PC-3 (cell line): Measurements from ENCODE around the gene OCA2.

Experiments used
- EZH2 ChIP-seq: fragments of 300-600 bp; sonication (generic); IDR thresholded peaks from one replicate; pipeline ENCODE4 v1.6.1; 2017; ENCODE audit warnings: antibody characterized with exemption, mild to moderate bottlenecking, low read length; ENCODE audit not compliant: unreplicated experiment
- TF ChIP-seq, protein P1 (sequence below): fragments of 300-600 bp; sonication (generic); conservative IDR thresholded peaks from 2 replicates; pipeline ENCODE4 v1.5.1; 2017; ENCODE audit warnings: antibody characterized with exemption, low read depth, mild to moderate bottlenecking, low read length

DNA sequence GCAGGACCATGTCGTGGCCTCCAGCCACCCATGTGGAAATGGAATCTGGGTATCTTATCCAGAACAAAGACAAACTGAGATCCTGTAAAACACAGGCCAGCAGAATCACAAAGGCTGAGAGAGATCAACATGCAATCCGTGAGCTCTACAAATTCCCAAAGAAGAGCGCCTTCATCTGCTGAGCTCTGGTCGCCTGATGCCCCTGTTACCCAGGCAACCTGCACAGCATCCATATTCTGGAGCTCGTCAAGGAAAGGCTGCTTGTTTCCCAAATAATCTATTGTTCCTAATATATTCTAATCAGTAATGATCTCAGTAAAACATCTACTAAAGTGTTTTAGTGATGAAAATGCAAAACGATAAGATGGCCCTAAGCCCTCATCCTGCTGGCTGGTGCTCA lies 133.6 kb downstream of the OCA2 start:
- TF ChIP-seq, protein P1, sequence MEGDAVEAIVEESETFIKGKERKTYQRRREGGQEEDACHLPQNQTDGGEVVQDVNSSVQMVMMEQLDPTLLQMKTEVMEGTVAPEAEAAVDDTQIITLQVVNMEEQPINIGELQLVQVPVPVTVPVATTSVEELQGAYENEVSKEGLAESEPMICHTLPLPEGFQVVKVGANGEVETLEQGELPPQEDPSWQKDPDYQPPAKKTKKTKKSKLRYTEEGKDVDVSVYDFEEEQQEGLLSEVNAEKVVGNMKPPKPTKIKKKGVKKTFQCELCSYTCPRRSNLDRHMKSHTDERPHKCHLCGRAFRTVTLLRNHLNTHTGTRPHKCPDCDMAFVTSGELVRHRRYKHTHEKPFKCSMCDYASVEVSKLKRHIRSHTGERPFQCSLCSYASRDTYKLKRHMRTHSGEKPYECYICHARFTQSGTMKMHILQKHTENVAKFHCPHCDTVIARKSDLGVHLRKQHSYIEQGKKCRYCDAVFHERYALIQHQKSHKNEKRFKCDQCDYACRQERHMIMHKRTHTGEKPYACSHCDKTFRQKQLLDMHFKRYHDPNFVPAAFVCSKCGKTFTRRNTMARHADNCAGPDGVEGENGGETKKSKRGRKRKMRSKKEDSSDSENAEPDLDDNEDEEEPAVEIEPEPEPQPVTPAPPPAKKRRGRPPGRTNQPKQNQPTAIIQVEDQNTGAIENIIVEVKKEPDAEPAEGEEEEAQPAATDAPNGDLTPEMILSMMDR, result no peak
- TF ChIP-seq EZH2, result no peak
